Activated CD8-positive, alpha-beta memory T cell treated with anti-CD3 and anti-CD28 coated beads, Interleukin-2, amount 50 U/mL, for 48 hours (primary cell): ENCODE results near the gene ZSWIM4.
"Not testable (repeated sequence)": the region's sequence is repeated elsewhere in the genome, so short reads cannot be mapped to it uniquely, and the experiment has no call there.

Experiments used
- DNase-seq: peaks from one replicate; pipeline ENCODE4 v3.0.0-alpha.2; 2020

ZSWIM4 gene

GRCh38 chr19:13778847-13779246 is 16.4 kb upstream of the ZSWIM4 start:
- no peak for DNase-seq

GRCh38 chr19:13779794-13780193 is 15.4 kb upstream of the ZSWIM4 start:
- not testable (repeated sequence) for DNase-seq

DNA sequence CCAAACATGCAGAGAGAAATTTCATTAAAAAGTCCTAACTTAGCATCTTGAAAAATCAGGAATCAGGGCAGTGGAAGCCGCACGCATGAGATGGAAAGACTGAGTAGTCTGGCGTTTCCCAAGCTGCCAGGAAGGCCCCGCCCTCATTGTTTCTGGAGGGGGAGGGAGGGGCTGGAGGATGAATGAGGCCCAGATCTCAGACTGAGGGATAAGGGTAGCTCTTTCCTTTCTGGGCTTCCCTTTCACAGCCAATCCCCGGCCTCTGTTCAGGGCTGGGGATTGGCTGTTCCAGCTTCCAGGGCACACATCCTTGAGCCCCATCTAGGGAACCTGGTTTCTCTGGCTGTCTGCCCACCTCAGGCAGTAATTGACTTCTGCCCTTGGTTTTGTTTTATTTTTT is 13.7 kb upstream of the ZSWIM4 start:
- no peak for DNase-seq

GRCh38 chr19:13782537-13782936 is 12.7 kb upstream of the ZSWIM4 start:
- DNase-seq = no peak

DNA sequence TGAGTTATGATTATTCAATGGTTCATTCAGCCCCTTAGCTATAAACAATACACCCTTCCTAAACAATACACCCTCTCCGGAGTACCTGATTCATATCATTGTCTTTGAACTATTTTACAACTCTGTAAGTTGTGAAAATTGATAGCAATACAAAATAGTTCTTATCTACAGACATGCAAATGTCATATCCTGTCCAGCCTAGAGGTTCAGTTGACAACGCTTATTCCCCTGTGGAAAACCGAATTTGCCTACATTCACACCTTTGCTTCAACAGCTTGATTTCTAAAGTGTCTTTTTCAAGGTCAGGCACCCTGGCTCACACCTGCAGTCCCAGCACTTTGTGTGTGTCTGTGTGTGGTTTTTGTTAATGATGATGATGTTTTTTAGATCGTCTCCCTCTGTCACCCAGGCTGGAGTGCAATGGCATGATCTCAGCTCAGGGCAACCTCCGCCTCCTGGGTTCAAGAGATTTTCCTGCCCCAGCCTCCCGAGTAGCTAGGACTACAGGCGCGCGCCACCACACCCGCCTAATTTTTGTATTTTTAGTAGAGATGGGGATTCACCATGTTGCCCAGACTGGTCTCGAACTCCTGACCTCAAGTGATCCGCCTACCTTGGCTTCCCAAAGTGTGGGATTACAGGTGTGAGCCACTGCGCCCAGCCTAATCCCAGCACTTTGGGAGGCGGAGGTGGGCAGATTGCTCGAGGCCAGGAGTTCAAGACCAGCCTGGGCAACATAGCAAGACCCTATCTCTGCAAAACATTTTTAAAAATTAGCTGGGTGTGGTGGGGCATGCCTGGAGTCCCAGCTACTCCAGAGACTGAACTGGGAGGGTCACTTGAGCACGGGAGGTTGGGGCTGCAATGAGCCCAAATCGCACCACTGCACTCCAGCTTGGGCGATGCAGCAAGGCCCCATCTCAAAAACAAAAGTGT is 11.4 kb upstream of the ZSWIM4 start:
- no peak for DNase-seq

DNA sequence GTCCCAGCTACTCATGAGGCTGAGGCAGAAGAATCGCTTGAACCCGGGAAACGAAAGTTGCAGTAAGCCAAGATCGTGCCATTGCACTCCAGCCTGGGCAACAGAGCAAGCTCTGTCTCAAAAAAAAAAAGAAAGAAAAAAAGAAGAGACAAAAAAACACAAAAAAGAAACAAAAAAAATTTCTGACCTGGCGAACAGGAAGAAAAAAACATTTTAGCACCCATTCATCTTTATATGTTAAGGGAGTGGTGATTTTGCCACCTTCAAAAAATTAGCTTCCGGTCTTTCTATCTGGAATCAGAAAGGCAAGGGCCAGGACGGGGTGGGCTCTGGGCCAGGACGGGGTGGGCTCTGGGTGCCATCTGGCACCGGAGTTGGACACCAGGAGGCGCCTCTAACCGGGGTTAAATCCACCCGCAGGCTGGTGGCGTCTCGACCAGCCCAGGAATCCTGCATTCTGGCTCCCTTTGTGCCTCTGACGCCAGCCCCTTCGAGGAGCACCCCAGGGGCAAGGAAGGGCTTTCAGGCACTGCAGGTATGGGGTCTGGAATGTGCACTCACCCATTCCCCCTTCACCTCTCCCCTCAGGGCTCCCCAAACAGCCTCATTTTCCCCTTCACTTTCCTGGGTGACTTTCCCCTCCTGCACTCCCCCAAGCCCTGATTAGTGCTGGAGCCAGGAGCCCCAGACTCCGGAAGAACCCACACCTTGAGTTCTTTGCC is 10.4 kb upstream of the ZSWIM4 start:
- peak; percentile 86 for DNase-seq

DNA sequence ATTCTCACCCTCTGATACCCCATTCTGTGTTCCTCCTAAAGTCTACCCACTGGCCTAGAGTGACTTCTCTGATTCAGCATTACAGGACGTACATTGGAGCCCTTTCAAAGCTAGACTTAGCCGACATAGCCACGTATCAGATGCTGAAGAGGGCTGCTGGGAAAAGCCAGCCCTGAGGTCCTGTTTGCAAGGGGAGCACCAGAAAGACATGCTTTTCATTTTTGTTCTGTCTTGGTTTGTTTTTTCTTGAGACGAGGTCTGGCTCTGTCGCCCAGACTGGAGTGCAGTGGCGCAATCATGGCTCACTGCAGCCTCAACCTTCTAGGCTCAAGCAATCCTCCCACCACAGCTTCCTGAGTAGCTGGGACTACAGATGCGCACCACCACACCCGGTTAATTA is 6.3 kb upstream of the ZSWIM4 start:
- DNase-seq = no peak

DNA sequence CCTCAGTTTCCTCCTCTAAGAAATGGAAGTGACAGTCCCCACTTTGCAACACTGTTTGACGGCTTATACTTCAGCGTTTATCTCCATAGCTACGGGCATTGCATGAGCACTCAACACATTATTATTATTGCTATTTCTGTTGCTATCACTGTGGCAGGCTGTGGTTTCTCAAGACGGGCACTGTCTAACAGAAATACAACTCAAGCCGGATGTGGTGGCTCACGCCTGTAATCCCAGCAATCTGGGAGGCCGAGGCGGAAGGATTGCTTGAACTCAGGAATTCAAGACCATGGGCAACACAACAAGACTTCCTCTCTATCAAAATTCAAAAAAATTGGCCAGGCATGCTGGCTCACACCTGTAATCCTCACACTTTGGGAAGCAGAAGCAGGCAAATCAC is 4.9 kb upstream of the ZSWIM4 start:
- DNase-seq = no peak

GRCh38 chr19:13793317-13793716 is 1.9 kb upstream of the ZSWIM4 start:
- not testable (repeated sequence) for DNase-seq

GRCh38 chr19:13794398-13794756 is 866 bp upstream of the ZSWIM4 start:
- no peak for DNase-seq

GRCh38 chr19:13795595-13796300 is 505 bp downstream of the ZSWIM4 start:
- no peak for DNase-seq

DNA sequence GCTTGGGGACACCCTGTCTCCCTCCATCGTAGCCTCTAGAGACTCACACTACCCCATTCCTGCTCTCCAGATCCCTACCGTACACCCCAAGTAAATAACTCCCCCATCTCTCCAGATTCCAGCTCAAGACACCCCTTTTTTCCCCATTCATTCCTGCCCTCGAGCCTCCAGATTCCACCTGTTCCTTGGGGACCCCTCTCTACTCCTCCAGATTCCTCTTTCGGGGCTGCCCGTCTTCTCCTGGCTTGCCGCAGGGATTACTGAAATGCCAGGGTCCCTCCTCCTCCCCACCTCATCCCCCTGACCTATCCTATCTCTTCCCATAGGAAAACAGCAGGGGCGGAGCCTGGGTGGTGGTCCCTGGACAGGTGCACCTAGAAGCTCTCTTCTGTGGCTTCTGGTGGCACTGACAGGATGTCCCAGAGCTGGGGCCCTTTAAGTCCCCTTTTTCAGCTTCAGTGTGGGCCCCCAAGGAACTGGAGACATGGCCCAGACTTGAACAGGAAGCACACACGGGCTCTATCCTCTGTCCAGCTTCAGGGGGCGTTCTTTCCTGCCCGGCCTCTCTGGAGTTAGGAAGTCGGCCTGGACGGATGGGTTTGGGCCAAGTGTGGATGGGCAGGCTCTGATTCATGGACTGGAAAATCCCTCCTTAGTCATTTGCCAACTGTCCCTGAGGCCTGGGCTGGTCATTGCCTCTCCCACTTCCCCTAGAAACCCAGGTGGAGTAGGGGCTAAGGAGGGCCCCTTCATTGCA is 1.2 kb downstream of the ZSWIM4 start:
- DNase-seq = no peak

DNA sequence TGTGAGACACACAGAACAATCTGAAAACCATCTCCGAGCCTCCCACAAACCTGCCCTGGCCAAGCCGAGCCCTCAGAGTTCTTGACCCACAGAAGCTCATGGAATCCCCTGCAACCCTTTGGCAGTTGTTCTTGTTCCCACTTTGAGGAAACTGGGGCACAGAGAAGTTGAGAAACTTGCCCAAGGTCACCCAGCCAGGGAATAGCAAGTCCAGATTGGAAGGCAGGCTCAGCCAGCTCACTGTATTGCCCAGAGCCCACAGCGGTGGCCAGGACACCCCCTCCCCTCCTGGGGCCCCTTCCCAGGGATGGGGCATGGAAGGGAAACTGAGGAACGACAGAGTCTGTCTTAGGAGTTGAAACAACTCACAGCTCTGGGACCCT is 1.8 kb downstream of the ZSWIM4 start:
- DNase-seq = no peak

- no peak for DNase-seq
Observed at GRCh38 chr19:13797870-13798269, 2.6 kb downstream of the ZSWIM4 start.

DNA sequence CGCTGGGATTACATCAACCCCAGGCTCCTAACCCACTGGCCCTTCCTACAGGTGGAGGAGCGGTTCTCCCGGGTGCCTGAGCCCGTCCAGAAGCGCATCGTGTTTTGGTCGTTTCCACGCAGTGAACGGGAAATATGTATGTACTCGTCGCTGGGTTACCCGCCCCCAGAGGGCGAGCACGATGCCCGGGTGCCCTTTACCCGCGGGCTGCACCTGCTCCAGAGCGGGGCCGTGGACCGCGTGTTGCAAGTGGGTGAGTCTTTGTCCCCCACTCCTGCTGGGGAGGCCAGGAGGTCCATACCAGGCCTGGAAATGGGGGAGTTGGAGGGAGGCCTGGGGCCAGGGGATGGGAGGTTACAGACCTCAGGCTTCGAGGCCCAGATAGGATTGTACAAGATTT is 4.4 kb downstream of the ZSWIM4 start:
- DNase-seq = no peak

DNA sequence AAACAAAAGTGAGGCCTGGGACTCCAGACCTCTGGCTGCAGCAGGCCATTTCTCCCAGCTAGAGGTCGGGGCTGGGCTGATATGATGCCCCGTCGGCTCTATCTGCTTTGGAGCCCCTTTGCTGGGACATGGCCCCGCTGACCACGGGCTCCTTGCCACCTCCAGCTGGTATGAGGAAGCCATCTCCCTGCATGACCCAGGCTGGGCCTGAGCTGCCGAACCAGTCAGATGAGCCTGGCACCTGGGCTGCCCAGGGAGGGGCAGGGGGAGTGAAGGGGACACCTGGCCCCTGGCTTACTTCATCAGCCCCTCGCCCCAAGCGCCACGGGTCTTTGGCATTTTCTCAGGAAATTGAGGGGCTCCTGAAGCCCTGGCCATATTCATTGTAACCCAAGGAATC is 7.8 kb downstream of the ZSWIM4 start:
- no peak for DNase-seq

- DNase-seq = no peak
Observed at GRCh38 chr19:13804830-13805683, 9.8 kb downstream of the ZSWIM4 start.

- DNase-seq = no peak
Observed at GRCh38 chr19:13806728-13807127, 11.5 kb downstream of the ZSWIM4 start.

GRCh38 chr19:13807421-13808021 is 12.3 kb downstream of the ZSWIM4 start:
- no peak for DNase-seq

GRCh38 chr19:13808856-13809255 is 13.6 kb downstream of the ZSWIM4 start:
- no peak for DNase-seq

- no peak for DNase-seq
Observed at GRCh38 chr19:13812544-13812943, 17.3 kb downstream of the ZSWIM4 start.

DNA sequence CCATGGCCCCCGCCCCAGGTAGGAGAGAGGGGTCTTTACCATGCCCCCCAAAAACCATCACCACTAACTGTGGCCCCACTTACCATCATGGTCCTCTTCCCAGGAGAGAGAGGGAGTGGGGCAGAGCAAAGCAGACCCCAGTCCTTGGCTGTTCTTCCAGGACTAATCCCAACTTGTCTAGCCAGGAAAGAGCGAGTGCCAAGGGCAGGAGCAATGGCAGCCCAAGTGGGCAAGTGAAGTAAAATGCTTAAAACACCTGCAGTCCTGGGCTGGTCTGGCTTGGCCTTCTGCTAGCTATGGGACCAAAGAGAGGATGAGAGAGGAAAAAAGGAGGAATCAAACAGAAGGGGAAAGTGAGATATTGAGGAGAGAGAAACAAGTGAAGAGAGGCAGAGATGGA is 17.9 kb downstream of the ZSWIM4 start:
- no peak for DNase-seq
